Stimulated activated CD4-positive, alpha-beta T cell treated with anti-CD3 and anti-CD28 coated beads, TNF-alpha, amount 100 ng/mL, for 1 hour (primary cell): ENCODE data around the gene DET1.

Experiments used
- DNase-seq, 3 donors: peaks; one replicate each; pipeline ENCODE4 v3.0.0-alpha.2; 2020; ENCODE audit warnings: low read depth in 3 of 3, low spot score in 1 of 3

Gene DET1

DNA sequence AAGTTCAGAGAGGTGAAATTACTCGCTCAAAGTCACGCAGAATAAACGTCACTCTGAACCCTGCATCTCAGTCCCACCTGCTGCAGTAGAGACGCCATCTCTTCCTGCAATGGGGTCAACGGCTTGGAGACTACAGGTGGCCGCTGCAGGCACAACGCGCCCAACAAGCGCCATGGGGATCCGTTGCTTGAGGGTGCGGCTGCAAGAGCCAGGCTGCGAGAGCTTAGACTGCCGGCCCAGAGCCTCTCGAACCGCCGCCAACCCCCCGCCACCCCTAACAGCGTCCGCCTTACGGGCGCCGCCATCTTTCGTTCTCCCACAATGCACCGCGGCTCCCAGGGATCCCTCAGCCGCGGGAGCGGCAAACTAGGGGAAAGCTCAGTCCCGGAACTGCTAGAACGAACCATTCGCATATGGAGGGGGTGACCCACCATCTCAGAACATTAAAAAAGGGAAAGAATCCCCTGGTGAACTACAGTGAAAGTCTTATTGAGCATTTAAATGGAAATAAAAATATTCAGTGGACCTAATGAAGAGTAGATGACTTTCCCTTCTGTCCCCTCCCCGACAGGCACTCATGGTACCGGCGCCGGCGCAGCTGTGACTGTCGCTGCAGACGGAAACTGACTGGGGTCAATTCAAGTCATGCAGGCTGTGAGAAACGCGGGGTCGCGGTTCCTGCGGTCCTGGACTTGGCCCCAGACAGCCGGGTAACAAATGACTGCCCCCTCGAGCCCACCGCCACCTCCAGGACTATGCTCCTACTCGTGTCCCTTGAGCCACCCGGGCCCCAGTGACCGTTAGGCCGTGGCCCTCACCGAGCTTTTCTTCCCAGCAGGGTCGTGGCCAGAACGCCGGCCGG, 79.2 kb downstream of the DET1 start, which contains the start of the genes MRPL46 and MRPS11:
MRPL46 (minus strand) TSS at position 316 of the 862 bp plus-strand sequence; CDS start at position 305, 11 bp downstream.
MRPS11 (plus strand) TSS at position 636 of the 862 bp plus-strand sequence; CDS start at position 646, 10 bp downstream.
- DNase-seq = peak; percentile 74 to 87 (median 74)

DNA sequence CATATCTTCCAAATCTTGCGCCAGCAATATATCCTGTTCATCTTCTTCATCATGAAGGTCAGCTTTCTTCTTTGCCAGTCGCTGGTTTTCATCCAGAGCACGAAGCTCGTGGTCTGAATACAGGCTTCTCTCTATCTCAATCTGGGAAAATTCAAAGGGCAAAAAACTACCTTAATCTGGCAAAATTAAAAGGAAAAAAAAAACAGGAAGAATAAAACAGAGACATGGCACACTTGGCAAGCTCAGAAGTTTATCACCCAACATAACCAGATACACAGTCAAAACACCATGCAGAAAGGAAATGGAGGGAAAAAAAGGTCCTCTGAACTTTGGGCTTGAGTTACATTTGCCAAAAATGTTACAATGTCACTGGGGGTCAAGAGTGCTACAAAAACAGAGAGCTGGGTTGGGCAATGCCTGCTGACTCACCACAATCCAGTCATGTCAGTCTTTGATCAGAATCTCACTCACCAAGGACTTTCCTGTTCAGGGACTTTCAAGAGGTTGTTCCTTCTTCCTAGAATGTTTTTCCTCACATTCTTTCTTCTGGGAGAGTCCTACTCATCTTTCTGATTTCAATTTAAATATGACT, 80.8 kb downstream of the DET1 start:
- DNase-seq = no peak

- no peak for DNase-seq
These were observed 82.5 kb downstream of the DET1 start for GRCh38 chr15:88463870-88464532.
